ENCODE data around the gene ZFHX2. TPM values are rescaled to one million over a fixed set of nuclear protein-coding genes. Genes with fewer than 3 reads are reported as not detected.

Gene ZFHX2
- total and polyA plus RNA-seq, 2 of the 4 experiments (the other 2 are of a cell fraction): 0.18 to 0.53 TPM

DNA sequence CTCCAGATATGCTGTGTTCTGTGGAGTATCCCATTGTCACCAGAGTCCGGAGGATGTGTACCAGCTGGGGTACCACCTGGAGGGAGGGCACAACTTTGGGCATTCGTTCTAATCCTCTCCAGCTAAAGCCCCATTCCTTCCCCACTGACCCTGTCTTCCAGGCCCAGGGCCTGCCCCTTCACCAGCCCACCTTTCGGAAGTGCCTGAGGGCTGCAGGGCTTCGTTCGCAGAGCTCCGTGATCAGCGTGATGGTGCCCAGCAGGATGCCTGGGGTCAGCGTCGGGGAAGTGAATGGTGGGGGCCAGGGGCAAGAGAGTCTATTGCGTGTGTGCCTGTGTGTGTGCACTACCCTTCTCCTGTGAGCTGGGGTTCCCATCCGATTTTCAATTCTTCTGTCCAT, 14.1 kb upstream of the ZFHX2 start:
- Histone ChIP-seq H3K18ac (ENCODE audit: low read depth, low read length) (no peak overlapping the region), H2AK5ac (ENCODE audit: low read depth, low read length) (no peak overlapping the region), H2AFZ (replicated peaks; ENCODE audit: low read length, poor library complexity) (no peak overlapping the region), H3K4me1 (ENCODE audit: control insufficient read depth, insufficient read depth, low read length) (peaks cover 2% of the 10 kb centered on the region; the same call in 1 of the 2 replicates), H3K4ac (ENCODE audit: low read depth, low read length) (no peak overlapping the region), H3K4me2 (ENCODE audit: low read depth, low read length) (no peak overlapping the region), H2BK15ac (ENCODE audit: low read depth, low read length) (no peak overlapping the region), H4K8ac (ENCODE audit: low read depth in 2 of 2, low read length in 2 of 2) (no peak overlapping the region), H3K9ac (ENCODE audit: low read depth, low read length) (no peak overlapping the region), H2BK20ac (ENCODE audit: low read depth, low read length) (no peak overlapping the region), H2BK120ac (ENCODE audit: low read depth, low read length) (no peak overlapping the region), H2AK9ac (replicated peaks; ENCODE audit: low read depth, low read length, poor library complexity) (no peak overlapping the region), H3K56ac (ENCODE audit: extremely low read depth, insufficient read depth, low read length) (no peak overlapping the region), H3K79me1 (ENCODE audit: low read depth in 1 of 2, low read length in 2 of 2) (no peaks in the 10 kb centered on the region; a peak in 1 of 4 replicates), H3K23ac (ENCODE audit: low read depth, low read length) (no peak overlapping the region), H3K9me1 (ENCODE audit: insufficient read depth, low read length) (peaks cover 10% of the 10 kb centered on the region; the same call in 1 of the 2 replicates), H4K20me1 (ENCODE audit: insufficient read depth, low read length) (no peaks in the 10 kb centered on the region), H3K14ac (replicated peaks; ENCODE audit: low read depth, low read length) (no peak overlapping the region), H2BK5ac (ENCODE audit: low read depth, low read length, poor library complexity, severe bottlenecking) (no peak overlapping the region), H4K5ac (ENCODE audit: low read depth, low read length) (no peak overlapping the region), H3K4me3 (ENCODE audit: insufficient read depth, low read depth, low read length) (no peak overlapping the region), H4K91ac (ENCODE audit: insufficient read depth, low read depth, low read length) (no peak overlapping the region), H3K36me3 (ENCODE audit: control insufficient read depth, insufficient read depth, low read length) (no peaks in the 10 kb centered on the region; the same call in none of the 2 replicates), H3K27me3 (ENCODE audit: control insufficient read depth, insufficient read depth, low read length) (peaks cover 8% of the 10 kb centered on the region; the same call in 1 of the 2 replicates), H3K27ac (ENCODE audit: insufficient read depth, low read length) (no peak overlapping the region), H3K9me3 (ENCODE audit: control insufficient read depth, insufficient read depth, low read length) (no peaks in the 10 kb centered on the region)
- WGBS, 2 experiments (ENCODE audit: extremely low coverage in 2 of 2, insufficient read length in 1 of 2): 90% methylated on average over 2 of the region's 11 CpGs; no CpG with 5 or more reads in 1 of the 2 experiments
- DNase-seq (no peak), ATAC-seq (ENCODE audit: low read depth) (no peak)
- in situ Hi-C loops (cut with MboI; ENCODE audit: low sequenced_read_pairs): no loop called here
- dilution Hi-C loops (cut with HindIII; ENCODE audit: low sequenced_read_pairs, unreplicated experiment): no loop called here
- no peak for TF ChIP-seq SMC3 (IDR thresholded peaks at IDR 0.05; ENCODE audit: low read depth, low read length)
- no peak for TF ChIP-seq RAD21 (IDR thresholded peaks at IDR 0.05; ENCODE audit: low read length)
- TF ChIP-seq MAZ (IDR thresholded peaks at IDR 0.05; ENCODE audit: borderline replicate concordance, low read depth, low read length): no peak
- TF ChIP-seq CHD1 (IDR thresholded peaks at IDR 0.05; ENCODE audit: low read depth, low read length): no peak
- no peak for TF ChIP-seq CTCF (conservative IDR thresholded peaks at IDR 0.05; ENCODE audit: low read depth, low read length)
- TF ChIP-seq MXI1 (IDR thresholded peaks at IDR 0.05; ENCODE audit: borderline replicate concordance, low read depth, low read length): no peak
- no peak for TF ChIP-seq POLR2A (IDR thresholded peaks at IDR 0.05; ENCODE audit: low read depth, low read length)
- TF ChIP-seq NFE2L2 (IDR thresholded peaks at IDR 0.05; ENCODE audit: low read depth, low read length): no peak
- no peak for TF ChIP-seq ELK1 (IDR thresholded peaks at IDR 0.05; ENCODE audit: borderline replicate concordance, low read depth, low read length)
- no peak for TF ChIP-seq RFX5 (IDR thresholded peaks at IDR 0.05; ENCODE audit: low read depth, low read length)
- no peak for TF ChIP-seq RCOR1 (IDR thresholded peaks at IDR 0.05; ENCODE audit: insufficient replicate concordance, low read length)
- no peak for TF ChIP-seq CEBPB (IDR thresholded peaks at IDR 0.05; ENCODE audit: low read depth, low read length)
- TF ChIP-seq BHLHE40 (IDR thresholded peaks at IDR 0.05; ENCODE audit: low read depth, low read length): no peak
- TF ChIP-seq FOS (IDR thresholded peaks at IDR 0.05; ENCODE audit: low read depth, low read length): no peak
- no peak for TF ChIP-seq USF2 (IDR thresholded peaks at IDR 0.05; ENCODE audit: low read depth, low read length)
- no peak for TF ChIP-seq MAFK (IDR thresholded peaks at IDR 0.05; ENCODE audit: low read depth, low read length)
- intact Hi-C loops (cut with micrococcal nuclease): no loop called here
- BruUV-seq (replicated peaks): no TSS peak
- CTCF ChIA-PET: no interaction called here
- POLR2A ChIA-PET (ENCODE audit: unreplicated experiment): no interaction called here
